IMR-90 (cell line): ENCODE measurements around the gene LRIT1. TPM values are rescaled to one million over a fixed set of nuclear protein-coding genes. Genes with fewer than 3 reads are reported as not detected.

Source experiments
- ATAC-seq: fragments of 200-7000 bp; cut with Tn5 transposase; 2 replicates; pipeline ENCODE4 v1.9.1; 2020; ENCODE audit warnings: low read depth, mild to moderate bottlenecking, moderate library complexity
- BruUV-seq: library from RNA; stranded (reverse); fragments of 400-500 nt; replicated peaks from 2 replicates; lab custom pipeline; 2021; lab: Mats Ljungman, UMichigan
- CTCF ChIA-PET: fragments of 300-600 bp; formaldehyde crosslinking; extraction: SDS; loops from one replicate; lab custom pipeline; 2021; ENCODE audit warnings: antibody characterized with exemption; lab: Yijun Ruan, JAX
- POLR2A ChIA-PET: fragments of 300-600 bp; sonication (Branson Sonifier 250); formaldehyde crosslinking; loops from one replicate; lab custom pipeline; 2022; ENCODE audit warnings: antibody characterized with exemption; ENCODE audit not compliant: unreplicated experiment; lab: Charles Lee
- DNase-seq: peaks from one replicate; pipeline ENCODE4 v3.0.0; 2013
- H2AFZ ChIP-seq: replicated peaks from 2 replicates; pipeline ENCODE3; 2013; ENCODE audit warnings: low read length, mild to moderate bottlenecking; ENCODE audit not compliant: poor library complexity
- H2AK5ac ChIP-seq: 2 replicates; pipeline ENCODE4 v1.6.1; 2013; ENCODE audit warnings: low read depth, low read length, inconsistent platforms
- H2AK9ac ChIP-seq: replicated peaks from 2 replicates; pipeline ENCODE3; 2013; ENCODE audit warnings: mild to moderate bottlenecking, low read depth, low read length, moderate library complexity; ENCODE audit not compliant: poor library complexity
- H2BK120ac ChIP-seq: 2 replicates; pipeline ENCODE4 v1.6.1; 2013; ENCODE audit warnings: low read depth, low read length, inconsistent platforms
- H2BK15ac ChIP-seq: 3 replicates; pipeline ENCODE4 v1.6.1; 2013; ENCODE audit warnings: low read depth, low read length, inconsistent platforms
- H2BK20ac ChIP-seq: 2 replicates; pipeline ENCODE4 v1.6.1; 2013; ENCODE audit warnings: low read depth, mild to moderate bottlenecking, inconsistent platforms, low read length, moderate library complexity
- H2BK5ac ChIP-seq: 2 replicates; pipeline ENCODE4 v1.6.1; 2013; ENCODE audit warnings: mild to moderate bottlenecking, low read depth, low read length, inconsistent platforms; ENCODE audit not compliant: poor library complexity, severe bottlenecking
- H3K14ac ChIP-seq: replicated peaks from 2 replicates; pipeline ENCODE4 v1.6.1; 2013; ENCODE audit warnings: low read depth, low read length, inconsistent platforms
- H3K18ac ChIP-seq: 2 replicates; pipeline ENCODE4 v1.6.1; 2013; ENCODE audit warnings: low read depth, low read length, control low read depth
- H3K23ac ChIP-seq: 2 replicates; pipeline ENCODE4 v1.6.1; 2013; ENCODE audit warnings: low read depth, low read length, inconsistent platforms
- H3K27ac ChIP-seq: 2 replicates; pipeline ENCODE4 v1.5.1; 2013; ENCODE audit warnings: mild to moderate bottlenecking, control low read depth, low read length; ENCODE audit not compliant: insufficient read depth
- H3K27me3 ChIP-seq: 2 replicates; pipeline ENCODE4 v1.6.1; 2013; ENCODE audit warnings: low read length; ENCODE audit not compliant: control insufficient read depth, insufficient read depth
- H3K36me3 ChIP-seq: 2 replicates; pipeline ENCODE4 v1.6.1; 2013; ENCODE audit warnings: low read length, mixed read lengths; ENCODE audit not compliant: control insufficient read depth, insufficient read depth
- H3K4ac ChIP-seq: 2 replicates; pipeline ENCODE4 v1.6.1; 2013; ENCODE audit warnings: low read depth, low read length, inconsistent platforms
- H3K4me1 ChIP-seq: 2 replicates; pipeline ENCODE4 v1.6.1; 2013; ENCODE audit warnings: low read length, mixed read lengths; ENCODE audit not compliant: control insufficient read depth, insufficient read depth
- H3K4me2 ChIP-seq: 2 replicates; pipeline ENCODE4 v1.6.1; 2013; ENCODE audit warnings: low read depth, mild to moderate bottlenecking, control low read depth, low read length, moderate library complexity
- H3K4me3 ChIP-seq: 2 replicates; pipeline ENCODE4 v1.5.1; 2013; ENCODE audit warnings: low read depth, mild to moderate bottlenecking, control low read depth, low read length, moderate library complexity; ENCODE audit not compliant: insufficient read depth
- H3K56ac ChIP-seq: 2 replicates; pipeline ENCODE4 v1.6.1; 2013; ENCODE audit warnings: low read length, inconsistent platforms; ENCODE audit not compliant: insufficient read depth; ENCODE audit errors: extremely low read depth
- H3K79me1 ChIP-seq, 2 experiments: 2 replicates each; pipeline ENCODE4 v1.6.1; 2013; ENCODE audit warnings: low read length in 2 of 2, inconsistent platforms in 1 of 2, low read depth in 1 of 2
- H3K9ac ChIP-seq: 2 replicates; pipeline ENCODE4 v1.6.1; 2013; ENCODE audit warnings: low read depth, low read length, control low read depth
- H3K9me1 ChIP-seq: 2 replicates; pipeline ENCODE4 v1.6.1; 2013; ENCODE audit warnings: low read length, inconsistent platforms; ENCODE audit not compliant: insufficient read depth
- H3K9me3 ChIP-seq: 2 replicates; pipeline ENCODE4 v1.6.1; 2013; ENCODE audit warnings: low read length; ENCODE audit not compliant: control insufficient read depth, insufficient read depth
- H4K20me1 ChIP-seq: 2 replicates; pipeline ENCODE4 v1.6.1; 2013; ENCODE audit warnings: low read length, inconsistent platforms; ENCODE audit not compliant: insufficient read depth
- H4K5ac ChIP-seq: 2 replicates; pipeline ENCODE4 v1.6.1; 2013; ENCODE audit warnings: mild to moderate bottlenecking, low read depth, low read length, control low read depth
- H4K8ac ChIP-seq, 2 experiments: 2 replicates each; pipeline ENCODE4 v1.6.1; 2013; ENCODE audit warnings: low read depth in 2 of 2, low read length in 2 of 2, control low read depth in 1 of 2, inconsistent platforms in 1 of 2
- H4K91ac ChIP-seq: 2 replicates; pipeline ENCODE4 v1.6.1; 2013; ENCODE audit warnings: low read depth, low read length, inconsistent platforms; ENCODE audit not compliant: insufficient read depth
- BHLHE40 ChIP-seq: fragments of 150-350 bp; IDR thresholded peaks from 2 replicates; pipeline ENCODE4 v1.6.1; 2016; ENCODE audit warnings: mild to moderate bottlenecking, low read depth, low read length
- FOS ChIP-seq: fragments of 150-350 bp; IDR thresholded peaks from 2 replicates; pipeline ENCODE4 v1.6.1; 2016; ENCODE audit warnings: low read depth, low read length
- MAFK ChIP-seq: IDR thresholded peaks from 2 replicates; pipeline ENCODE4 v1.6.1; 2012; ENCODE audit warnings: low read depth, low read length, improper control_type of control experiment
- RAD21 ChIP-seq: IDR thresholded peaks from 2 replicates; pipeline ENCODE4 v1.6.1; 2012; ENCODE audit warnings: low read length, improper control_type of control experiment
- SMC3 ChIP-seq: fragments of 150-350 bp; IDR thresholded peaks from 2 replicates; pipeline ENCODE4 v1.6.1; 2016; ENCODE audit warnings: low read depth, mild to moderate bottlenecking, antibody characterized with exemption, low read length, moderate library complexity
- WGBS, 2 experiments: methylation state at CpG; one replicate each; pipeline versions ENCODE4 v1.1.5 to v1.1.7; 2013; ENCODE audit warnings: missing lambda C conversion rate in 2 of 2; ENCODE audit not compliant: insufficient read length in 1 of 2; ENCODE audit errors: extremely low coverage in 2 of 2; 5-methylcytosine and 5-hydroxymethylcytosine counted together
- dilution Hi-C: fragments of 300-500 bp; cut with HindIII; formaldehyde crosslinking; loops from one replicate; pipeline ENCODE4 v1.14.3; 2018; ENCODE audit warnings: low sequenced_read_pairs; ENCODE audit not compliant: unreplicated experiment
- in situ Hi-C: fragments of 300-500 bp; cut with MboI; formaldehyde crosslinking; loops from 3 replicates; pipeline ENCODE4 v1.14.3; 2019; ENCODE audit warnings: low sequenced_read_pairs, inconsistent platforms, mixed read lengths
- intact Hi-C: fragments of 100-400 bp; cut with micrococcal nuclease; formaldehyde crosslinking; loops from 2 replicates; pipeline ENCODE4 v1.10.0; 2022
- polyA plus RNA-seq, 3 experiments: library from polyadenylated mRNA; depleted of rRNA; stranded (reverse); fragments of >200 nt; gene quantifications; 2 replicates each; pipeline ENCODE4 v1.2.3, GENCODE V29; 2012; ENCODE audit warnings: low replicate concordance in 1 of 3
- total RNA-seq: library from RNA; depleted of rRNA; stranded (reverse); fragments of >200 nt; gene quantifications from 2 replicates; pipeline ENCODE4 v1.2.3, GENCODE V29; 2012
- TF ChIP-seq, protein P1 (sequence below): conservative IDR thresholded peaks from 2 replicates; pipeline ENCODE4 v1.5.1; 2012; ENCODE audit warnings: mild to moderate bottlenecking, low read depth, low read length, improper control_type of control experiment

The LRIT1 gene
- total and polyA plus RNA-seq, 2 of the 4 experiments (the other 2 are of a cell fraction): not detected

DNA sequence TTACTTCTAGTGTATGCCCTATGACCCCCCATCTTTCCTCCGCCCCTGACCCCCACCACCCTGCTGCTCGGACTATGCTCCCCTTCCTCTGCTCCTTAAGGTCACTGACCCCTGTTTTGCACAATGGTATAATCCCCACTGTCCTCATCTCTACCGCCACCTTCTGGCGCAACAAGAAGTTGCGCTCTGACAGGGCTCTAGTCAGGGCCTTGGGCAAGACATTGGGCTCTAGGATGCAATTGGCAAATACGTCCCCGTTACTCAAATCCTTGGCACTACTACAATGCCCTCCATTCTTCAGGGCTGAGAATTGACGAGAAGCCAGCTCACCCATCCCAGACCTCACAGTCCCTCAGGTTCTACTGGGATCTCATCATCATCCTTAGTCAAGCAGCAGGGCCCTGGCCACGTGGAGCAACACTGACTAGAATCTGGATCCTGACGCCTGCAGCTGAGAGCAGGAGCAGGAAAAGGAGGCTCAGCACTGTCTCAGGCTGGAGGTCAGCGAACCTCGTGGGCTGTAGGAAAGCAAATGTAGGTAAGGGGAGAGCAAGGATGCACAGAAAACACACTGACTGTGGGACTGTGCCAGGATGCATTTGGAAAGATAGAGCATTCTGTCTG, 26.6 kb downstream of the LRIT1 start:
- Histone ChIP-seq H2BK120ac (no peak overlapping the region), H3K36me3 (no peaks in the 10 kb centered on the region), H3K4ac (no peak overlapping the region), H3K4me3 (no peak overlapping the region), H3K79me1 (no peaks in the 10 kb centered on the region), H4K20me1 (no peaks in the 10 kb centered on the region), H3K4me1 (no peaks in the 10 kb centered on the region), H2BK20ac (no peak overlapping the region), H3K9me3 (no peaks in the 10 kb centered on the region), H2AK9ac (no peak overlapping the region), H2AFZ (no peak overlapping the region), H4K8ac (no peak overlapping the region), H3K27me3 (no peaks in the 10 kb centered on the region; the same call in 1 of the 2 replicates), H3K56ac (no peak overlapping the region), H4K5ac (no peak overlapping the region), H3K27ac (no peak overlapping the region), H3K18ac (no peak overlapping the region), H2BK5ac (no peak overlapping the region), H3K23ac (no peak overlapping the region), H4K91ac (no peak overlapping the region), H3K9ac (no peak overlapping the region), H2AK5ac (no peak overlapping the region), H2BK15ac (no peak overlapping the region), H3K4me2 (no peak overlapping the region), H3K14ac (no peak overlapping the region), H3K9me1 (no peaks in the 10 kb centered on the region)
- 42% methylated on average over 7 of the region's 12 CpGs; no CpG with 5 or more reads in 1 of the 2 experiments for WGBS, 2 experiments
- intact Hi-C loops (no loop called here), dilution Hi-C loops (no loop called here), in situ Hi-C loops (no loop called here)
- POLR2A ChIA-PET: no interaction called here
- CTCF ChIA-PET: no interaction called here
- ATAC-seq: no peak
- no peak for DNase-seq
- BruUV-seq: no TSS peak
- TF ChIP-seq BHLHE40: no peak
- TF ChIP-seq MAFK: no peak
- TF ChIP-seq RAD21: no peak
- TF ChIP-seq FOS: no peak
- TF ChIP-seq SMC3: no peak
- TF ChIP-seq, protein P1, sequence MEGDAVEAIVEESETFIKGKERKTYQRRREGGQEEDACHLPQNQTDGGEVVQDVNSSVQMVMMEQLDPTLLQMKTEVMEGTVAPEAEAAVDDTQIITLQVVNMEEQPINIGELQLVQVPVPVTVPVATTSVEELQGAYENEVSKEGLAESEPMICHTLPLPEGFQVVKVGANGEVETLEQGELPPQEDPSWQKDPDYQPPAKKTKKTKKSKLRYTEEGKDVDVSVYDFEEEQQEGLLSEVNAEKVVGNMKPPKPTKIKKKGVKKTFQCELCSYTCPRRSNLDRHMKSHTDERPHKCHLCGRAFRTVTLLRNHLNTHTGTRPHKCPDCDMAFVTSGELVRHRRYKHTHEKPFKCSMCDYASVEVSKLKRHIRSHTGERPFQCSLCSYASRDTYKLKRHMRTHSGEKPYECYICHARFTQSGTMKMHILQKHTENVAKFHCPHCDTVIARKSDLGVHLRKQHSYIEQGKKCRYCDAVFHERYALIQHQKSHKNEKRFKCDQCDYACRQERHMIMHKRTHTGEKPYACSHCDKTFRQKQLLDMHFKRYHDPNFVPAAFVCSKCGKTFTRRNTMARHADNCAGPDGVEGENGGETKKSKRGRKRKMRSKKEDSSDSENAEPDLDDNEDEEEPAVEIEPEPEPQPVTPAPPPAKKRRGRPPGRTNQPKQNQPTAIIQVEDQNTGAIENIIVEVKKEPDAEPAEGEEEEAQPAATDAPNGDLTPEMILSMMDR: peak; percentile 19; the same call in 1 of the 2 replicates
